Body of pancreas (tissue), 4 donors: ENCODE measurements around the gene CSMD2.

Source experiments
- CTCF ChIP-seq, 7 experiments: fragments of 450-650 bp in 4 of 7; fragments of 200-600 bp in 3 of 7; sonication (generic) in 3 of 7; IDR thresholded peaks; one replicate each; pipeline ENCODE4 v1.5.1; 2016 to 2019; ENCODE audit warnings: antibody characterized with exemption in 7 of 7
- POLR2A ChIP-seq, 3 donors: fragments of 450-650 bp; IDR thresholded peaks; one replicate each; pipeline ENCODE4 v1.6.1; 2016; ENCODE audit warnings: antibody characterized with exemption in 3 of 3, mild to moderate bottlenecking in 2 of 3

GRCh38 chr1:33508151-33508550 lies 656.9 kb downstream of the CSMD2 start:
- TF ChIP-seq CTCF (IDR thresholded peaks at IDR 0.05) = no peak
- TF ChIP-seq POLR2A (IDR thresholded peaks at IDR 0.05) = no peak
